HCT116 (cell line): ENCODE measurements around the gene TDRD7. TPM values are rescaled to one million over a fixed set of nuclear protein-coding genes. Genes with fewer than 3 reads are reported as not detected.

ENCODE experiments used
- ATAC-seq: fragments of 200-7000 bp; cut with Tn5 transposase; 2 replicates; pipeline ENCODE4 v1.9.1; 2020; ENCODE audit warnings: mild to moderate bottlenecking, moderate library complexity
- BruUV-seq: library from RNA; stranded (reverse); fragments of 400-500 nt; replicated peaks from 2 replicates; lab custom pipeline; 2021; lab: Mats Ljungman, UMichigan
- CTCF ChIA-PET: fragments of 300-600 bp; sonication (Branson Sonifier 250); formaldehyde crosslinking; loops from one replicate; lab custom pipeline; 2021; ENCODE audit warnings: antibody characterized with exemption; lab: Charles Lee
- POLR2A ChIA-PET: fragments of 300-600, 350-600 bp; sonication (Branson Sonifier 250); formaldehyde crosslinking; loops from one replicate; lab custom pipeline; 2021; ENCODE audit warnings: antibody characterized with exemption; lab: Charles Lee
- RAD21 ChIA-PET, 2 experiments: fragments of 300-600 bp; sonication (Branson Sonifier 250); formaldehyde crosslinking; loops; one replicate each; lab custom pipeline; 2023; ENCODE audit warnings: low total read pairs in 2 of 2; ENCODE audit not compliant: uncharacterized antibody in 2 of 2, unreplicated experiment in 2 of 2, low non-redundant PET in 1 of 2; lab: Charles Lee
- DNase-seq: peaks from one replicate; pipeline ENCODE4 v3.0.0-alpha.2; 2010; ENCODE audit warnings: low read depth, low spot score
- H2AFZ ChIP-seq: fragments of 200-600 bp; shearing (Covaris generic), sonication (generic); 2 replicates; pipeline ENCODE4 v1.6.1; 2017; ENCODE audit warnings: low read depth, mixed run types, mixed read lengths, antibody characterized with exemption, low read length; ENCODE audit not compliant: poor library complexity, severe bottlenecking
- H3K27ac ChIP-seq: 2 replicates; pipeline ENCODE4 v1.5.1; 2012; ENCODE audit warnings: low read depth, low read length
- H3K27me3 ChIP-seq: fragments of 200-600 bp; sonication (generic); 2 replicates; pipeline ENCODE4 v1.6.1; 2016; ENCODE audit warnings: mixed run types, low read length, mixed read lengths; ENCODE audit not compliant: insufficient read depth
- H3K36me3 ChIP-seq, 2 experiments: fragments of 200-500 bp in 1 of 2; fragments of 200-600 bp in 1 of 2; sonication (Bioruptor generic) in 1 of 2; sonication (generic) in 1 of 2; 2 replicates each; pipeline versions ENCODE4 v1.5.1 to v1.6.1; 2014 to 2016; ENCODE audit warnings: low read length in 2 of 2, inconsistent platforms in 1 of 2, mixed read lengths in 1 of 2, mixed run types in 1 of 2; ENCODE audit not compliant: insufficient read depth in 2 of 2, control insufficient read depth in 1 of 2
- H3K4me1 ChIP-seq, 2 experiments: fragments of 200-600 bp in 1 of 2; sonication (generic) in 1 of 2; 2 replicates each; pipeline versions ENCODE4 v1.5.1 to v1.6.1; 2012 to 2017; ENCODE audit warnings: low read length in 2 of 2, inconsistent platforms in 1 of 2, mild to moderate bottlenecking in 1 of 2, mixed read lengths in 1 of 2, mixed run types in 1 of 2, moderate library complexity in 1 of 2; ENCODE audit not compliant: insufficient read depth in 2 of 2, control insufficient read depth in 1 of 2
- H3K4me2 ChIP-seq: fragments of 200-600 bp; sonication (generic); 2 replicates; pipeline ENCODE4 v1.6.1; 2017; ENCODE audit warnings: mixed run types, low read length, mixed read lengths
- H3K4me3 ChIP-seq, 2 experiments: fragments of 200-600 bp in 1 of 2; sonication (generic) in 1 of 2; replicated peaks in 1 of 2; 2 replicates each; pipeline ENCODE4 v1.5.1; 2011 to 2016; ENCODE audit warnings: low read length in 2 of 2, control low read depth in 1 of 2, low read depth in 1 of 2, mild to moderate bottlenecking in 1 of 2, mixed read lengths in 1 of 2, mixed run types in 1 of 2
- H3K79me2 ChIP-seq: fragments of 200-600 bp; sonication (generic); 2 replicates; pipeline ENCODE4 v1.6.1; 2017; ENCODE audit warnings: mild to moderate bottlenecking, mixed run types, low read length, moderate library complexity, mixed read lengths; ENCODE audit not compliant: insufficient read depth
- H3K9ac ChIP-seq: fragments of 200-600 bp; sonication (generic); 2 replicates; pipeline ENCODE4 v1.6.1; 2016; ENCODE audit warnings: low read length, mixed read lengths
- H3K9me2 ChIP-seq: fragments of 200-600 bp; sonication (generic), shearing (Covaris generic); 2 replicates; pipeline ENCODE4 v1.6.1; 2017; ENCODE audit warnings: mixed run types, mild to moderate bottlenecking, moderate library complexity; ENCODE audit not compliant: insufficient read depth
- H3K9me3 ChIP-seq, 2 experiments: fragments of 200-500 bp in 1 of 2; fragments of 200-600 bp in 1 of 2; sonication (Bioruptor generic) in 1 of 2; sonication (generic) in 1 of 2; 2 replicates each; pipeline ENCODE4 v1.6.1; 2014 to 2017; ENCODE audit warnings: low read length in 2 of 2, mixed read lengths in 2 of 2, inconsistent platforms in 1 of 2, low read depth in 1 of 2, mild to moderate bottlenecking in 1 of 2, mixed run types in 1 of 2, moderate library complexity in 1 of 2; ENCODE audit not compliant: control insufficient read depth in 1 of 2, insufficient read depth in 1 of 2
- H4K20me1 ChIP-seq: fragments of 200-600 bp; sonication (generic), shearing (Covaris generic); 2 replicates; pipeline ENCODE4 v1.6.1; 2017; ENCODE audit warnings: mixed run types, mild to moderate bottlenecking, moderate library complexity; ENCODE audit not compliant: insufficient read depth
- CBX3 ChIP-seq: IDR thresholded peaks from 2 replicates; pipeline ENCODE4 v1.6.1; 2012; ENCODE audit warnings: low read depth
- CEBPB ChIP-seq: IDR thresholded peaks from 2 replicates; pipeline ENCODE4 v1.6.1; 2012; ENCODE audit warnings: low read depth
- CTCF ChIP-seq, 3 experiments: fragments of 200-600 bp in 1 of 3; sonication (generic) in 1 of 3; IDR thresholded peaks in 2 of 3; conservative IDR thresholded peaks in 1 of 3; 2 replicates each; pipeline ENCODE4 v1.5.1; 2012 to 2017; ENCODE audit warnings: low read depth in 2 of 3, low read length in 2 of 3, antibody characterized with exemption in 1 of 3, borderline replicate concordance in 1 of 3, control low read depth in 1 of 3, mild to moderate bottlenecking in 1 of 3, mixed read lengths in 1 of 3, mixed run types in 1 of 3, moderate library complexity in 1 of 3; ENCODE audit not compliant: insufficient read depth in 1 of 3
- EGR1 ChIP-seq: IDR thresholded peaks from 2 replicates; pipeline ENCODE4 v1.6.1; 2012; ENCODE audit warnings: low read depth
- ELF1 ChIP-seq: IDR thresholded peaks from 2 replicates; pipeline ENCODE4 v1.6.1; 2012; ENCODE audit warnings: low read depth, borderline replicate concordance
- EZH2phosphoT487 ChIP-seq: fragments of 200-600 bp; IDR thresholded peaks from 2 replicates; pipeline ENCODE4 v1.6.1; 2018; ENCODE audit warnings: antibody characterized with exemption, borderline replicate concordance
- JUND ChIP-seq: IDR thresholded peaks from 2 replicates; pipeline ENCODE4 v1.6.1; 2012
- MAX ChIP-seq: IDR thresholded peaks from 2 replicates; pipeline ENCODE4 v1.6.1; 2012
- POLR2AphosphoS5 ChIP-seq: IDR thresholded peaks from 2 replicates; pipeline ENCODE4 v1.6.1; 2011; ENCODE audit warnings: mild to moderate bottlenecking, low read depth, low read length, moderate library complexity
- REST ChIP-seq: IDR thresholded peaks from 2 replicates; pipeline ENCODE4 v1.6.1; 2012; ENCODE audit warnings: low read depth
- SIN3A ChIP-seq: IDR thresholded peaks from 2 replicates; pipeline ENCODE4 v1.6.1; 2012; ENCODE audit warnings: low read depth
- SP1 ChIP-seq: IDR thresholded peaks from 2 replicates; pipeline ENCODE4 v1.6.1; 2012; ENCODE audit warnings: low read depth
- TCF7L2 ChIP-seq: IDR thresholded peaks from 2 replicates; pipeline ENCODE4 v1.7.0; 2011; ENCODE audit warnings: borderline replicate concordance, inconsistent platforms; ENCODE audit not compliant: insufficient read depth, insufficient read length; ENCODE audit errors: extremely low read depth
- YY1 ChIP-seq: IDR thresholded peaks from 2 replicates; pipeline ENCODE4 v1.6.1; 2011; ENCODE audit warnings: low read length, low read depth, moderate library complexity, mild to moderate bottlenecking; ENCODE audit not compliant: insufficient replicate concordance; ENCODE audit errors: extremely low read depth
- ZBTB33 ChIP-seq: IDR thresholded peaks from 2 replicates; pipeline ENCODE4 v1.6.1; 2011; ENCODE audit warnings: mild to moderate bottlenecking, low read length, moderate library complexity; ENCODE audit not compliant: insufficient replicate concordance; ENCODE audit errors: extremely low read depth
- ZFX ChIP-seq: fragments of 450-650 bp; IDR thresholded peaks from 2 replicates; pipeline ENCODE4 v1.6.1; 2017
- ZNF274 ChIP-seq: fragments of 200-500 bp; sonication (Bioruptor generic); IDR thresholded peaks from 2 replicates; pipeline ENCODE4 v1.6.1; 2014; ENCODE audit warnings: mild to moderate bottlenecking, low read depth, low read length, inconsistent platforms
- intact Hi-C: fragments of 100-400 bp; cut with micrococcal nuclease; formaldehyde crosslinking; loops from 2 replicates; pipeline ENCODE4 v1.10.0; 2022
- total RNA-seq: library from RNA; stranded (reverse); gene quantifications from one replicate; pipeline ENCODE4 v1.2.1, GENCODE V29; 2021; ENCODE audit not compliant: unreplicated experiment

Gene TDRD7
- total RNA-seq, 1 experiment from 2014 or later = 8.0 TPM

GRCh38 chr9:97534961-97535594 lies 123.2 kb downstream of the TDRD7 start:
- Histone ChIP-seq H3K4me3 (no peak overlapping the region), H3K27ac (no peak overlapping the region), H3K4me1 (no peaks in the 10 kb centered on the region), H3K9me3 (no peaks in the 10 kb centered on the region), H3K79me2 (no peaks in the 10 kb centered on the region), H3K9ac (no peak overlapping the region), H3K27me3 (no peaks in the 10 kb centered on the region), H3K36me3 (no peaks in the 10 kb centered on the region), H4K20me1 (no peaks in the 10 kb centered on the region), H3K9me2 (no peaks in the 10 kb centered on the region), H2AFZ (no peak overlapping the region), H3K4me2 (no peak overlapping the region)
- BruUV-seq = no TSS peak
- no peak for DNase-seq
- intact Hi-C loops = no loop called here
- RAD21 ChIA-PET = no interaction called here
- ATAC-seq = no peak
- CTCF ChIA-PET = no interaction called here
- TF ChIP-seq CTCF (IDR thresholded peaks at IDR 0.05 in 2 of 3, conservative IDR thresholded peaks at IDR 0.05 in 1 of 3; ENCODE audit: borderline replicate concordance in 1 of 3, insufficient read depth in 1 of 3, low read depth in 2 of 3, low read length in 2 of 3) = no peak
- no peak for TF ChIP-seq CBX3
- TF ChIP-seq TCF7L2 = no peak
- TF ChIP-seq ELF1 = no peak
- TF ChIP-seq ZBTB33 = no peak
- TF ChIP-seq POLR2AphosphoS5 = no peak
- no peak for TF ChIP-seq SP1
- no peak for TF ChIP-seq EZH2phosphoT487
- no peak for TF ChIP-seq CEBPB
- TF ChIP-seq ZFX = no peak
- no peak for TF ChIP-seq REST
- TF ChIP-seq YY1 = no peak
- no peak for TF ChIP-seq JUND
- no peak for TF ChIP-seq MAX
- TF ChIP-seq ZNF274 = no peak
- TF ChIP-seq EGR1 = no peak
- no peak for TF ChIP-seq SIN3A
- POLR2A ChIA-PET = no interaction called here
